ENCODE data around the gene CRACR2A.

Gene CRACR2A

DNA sequence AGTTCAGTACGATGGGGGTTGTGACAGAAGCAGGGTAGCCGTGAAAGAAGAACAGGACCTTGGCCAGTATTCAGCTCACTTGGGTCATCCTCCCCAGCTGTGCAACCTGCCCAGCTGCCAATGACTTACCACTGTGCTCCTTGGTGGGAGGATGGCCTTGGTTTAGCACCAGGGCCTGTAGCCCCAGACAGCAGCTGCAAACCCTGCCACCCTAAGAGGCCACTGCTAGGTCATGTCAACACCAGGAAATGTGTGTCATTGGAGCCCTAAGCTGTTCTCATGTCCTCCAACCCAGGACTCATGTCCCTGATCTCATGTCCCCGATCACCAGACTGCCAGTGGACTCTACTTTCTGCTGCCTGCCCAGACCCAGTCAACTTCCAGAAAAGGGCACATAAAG is 3.0 kb upstream of the CRACR2A start:
- no peak for TF ChIP-seq FOXP2 (optimal IDR thresholded peaks at IDR 0.05; ENCODE audit: borderline replicate concordance, extremely low read depth, extremely low read length, insufficient read depth)
- TF ChIP-seq POLR2AphosphoS5 (IDR thresholded peaks at IDR 0.05; ENCODE audit: low read depth, low read length), result no peak
- TF ChIP-seq, protein P1, sequence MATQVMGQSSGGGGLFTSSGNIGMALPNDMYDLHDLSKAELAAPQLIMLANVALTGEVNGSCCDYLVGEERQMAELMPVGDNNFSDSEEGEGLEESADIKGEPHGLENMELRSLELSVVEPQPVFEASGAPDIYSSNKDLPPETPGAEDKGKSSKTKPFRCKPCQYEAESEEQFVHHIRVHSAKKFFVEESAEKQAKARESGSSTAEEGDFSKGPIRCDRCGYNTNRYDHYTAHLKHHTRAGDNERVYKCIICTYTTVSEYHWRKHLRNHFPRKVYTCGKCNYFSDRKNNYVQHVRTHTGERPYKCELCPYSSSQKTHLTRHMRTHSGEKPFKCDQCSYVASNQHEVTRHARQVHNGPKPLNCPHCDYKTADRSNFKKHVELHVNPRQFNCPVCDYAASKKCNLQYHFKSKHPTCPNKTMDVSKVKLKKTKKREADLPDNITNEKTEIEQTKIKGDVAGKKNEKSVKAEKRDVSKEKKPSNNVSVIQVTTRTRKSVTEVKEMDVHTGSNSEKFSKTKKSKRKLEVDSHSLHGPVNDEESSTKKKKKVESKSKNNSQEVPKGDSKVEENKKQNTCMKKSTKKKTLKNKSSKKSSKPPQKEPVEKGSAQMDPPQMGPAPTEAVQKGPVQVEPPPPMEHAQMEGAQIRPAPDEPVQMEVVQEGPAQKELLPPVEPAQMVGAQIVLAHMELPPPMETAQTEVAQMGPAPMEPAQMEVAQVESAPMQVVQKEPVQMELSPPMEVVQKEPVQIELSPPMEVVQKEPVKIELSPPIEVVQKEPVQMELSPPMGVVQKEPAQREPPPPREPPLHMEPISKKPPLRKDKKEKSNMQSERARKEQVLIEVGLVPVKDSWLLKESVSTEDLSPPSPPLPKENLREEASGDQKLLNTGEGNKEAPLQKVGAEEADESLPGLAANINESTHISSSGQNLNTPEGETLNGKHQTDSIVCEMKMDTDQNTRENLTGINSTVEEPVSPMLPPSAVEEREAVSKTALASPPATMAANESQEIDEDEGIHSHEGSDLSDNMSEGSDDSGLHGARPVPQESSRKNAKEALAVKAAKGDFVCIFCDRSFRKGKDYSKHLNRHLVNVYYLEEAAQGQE (IDR thresholded peaks at IDR 0.05; ENCODE audit: insufficient read depth in 1 of 2, low read depth in 2 of 2, low read length in 2 of 2), result no peak
- no peak for TF ChIP-seq TAF1 (IDR thresholded peaks at IDR 0.05; ENCODE audit: borderline replicate concordance, insufficient read depth, low read length)
- TF ChIP-seq SIN3A (IDR thresholded peaks at IDR 0.05; ENCODE audit: borderline replicate concordance, insufficient read depth, low read length), result no peak

GRCh38 chr12:3753544-3754284 is 805 bp upstream of the CRACR2A start:
- TF ChIP-seq TAF1 (IDR thresholded peaks at IDR 0.05; ENCODE audit: borderline replicate concordance, insufficient read depth, low read length) (no peak), POLR2AphosphoS5 (IDR thresholded peaks at IDR 0.05; ENCODE audit: low read depth, low read length) (no peak), SIN3A (IDR thresholded peaks at IDR 0.05; ENCODE audit: borderline replicate concordance, insufficient read depth, low read length) (no peak), FOXP2 (optimal IDR thresholded peaks at IDR 0.05; ENCODE audit: borderline replicate concordance, extremely low read depth, extremely low read length, insufficient read depth) (no peak)
- TF ChIP-seq, protein P1 (IDR thresholded peaks at IDR 0.05; ENCODE audit: insufficient read depth in 1 of 2, low read depth in 2 of 2, low read length in 2 of 2), result no peak

DNA sequence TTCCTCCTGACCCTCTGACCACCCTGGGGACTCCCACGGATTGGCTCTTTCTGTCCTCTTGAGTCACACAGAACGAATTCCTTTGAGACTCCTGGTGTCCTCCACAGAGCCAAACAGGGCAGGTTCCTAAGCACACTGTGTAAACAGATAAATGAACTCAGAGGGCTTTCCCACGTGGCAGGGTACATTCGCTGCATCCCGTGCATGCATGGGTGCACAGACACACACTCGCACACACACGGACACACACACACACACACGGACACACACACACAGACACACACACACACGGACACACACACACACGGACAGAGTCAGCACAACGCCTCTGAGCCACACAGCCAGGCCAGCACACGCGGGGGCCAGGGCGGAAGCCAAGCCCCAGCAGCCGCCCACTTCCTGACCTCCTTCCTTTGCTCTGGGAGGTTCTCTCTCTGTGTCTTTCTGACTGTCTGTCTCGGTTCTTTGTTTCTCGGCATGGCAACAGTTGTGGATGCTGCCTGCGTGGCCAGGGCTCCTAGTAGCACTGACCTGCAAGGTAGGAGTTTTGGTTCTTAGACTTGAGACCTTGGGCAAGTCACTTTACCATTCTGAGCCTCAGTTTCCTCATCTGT is 706 bp downstream of the CRACR2A start:
- TF ChIP-seq SIN3A (IDR thresholded peaks at IDR 0.05; ENCODE audit: borderline replicate concordance, insufficient read depth, low read length) (peak; percentile 77; the same call in 1 of the 2 replicates), POLR2AphosphoS5 (IDR thresholded peaks at IDR 0.05; ENCODE audit: low read depth, low read length) (0 out of 2 replicates have a peak, but pooled peaks have one; percentile 68), FOXP2 (optimal IDR thresholded peaks at IDR 0.05; ENCODE audit: borderline replicate concordance, extremely low read depth, extremely low read length, insufficient read depth) (peak; percentile 96), TAF1 (IDR thresholded peaks at IDR 0.05; ENCODE audit: borderline replicate concordance, insufficient read depth, low read length) (peak; percentile 86)
- TF ChIP-seq, protein P1 (IDR thresholded peaks at IDR 0.05; ENCODE audit: insufficient read depth in 1 of 2, low read depth in 2 of 2, low read length in 2 of 2), result peak in 1 of 2 experiments; percentile 67; a peak in 1 of 4 replicates

DNA sequence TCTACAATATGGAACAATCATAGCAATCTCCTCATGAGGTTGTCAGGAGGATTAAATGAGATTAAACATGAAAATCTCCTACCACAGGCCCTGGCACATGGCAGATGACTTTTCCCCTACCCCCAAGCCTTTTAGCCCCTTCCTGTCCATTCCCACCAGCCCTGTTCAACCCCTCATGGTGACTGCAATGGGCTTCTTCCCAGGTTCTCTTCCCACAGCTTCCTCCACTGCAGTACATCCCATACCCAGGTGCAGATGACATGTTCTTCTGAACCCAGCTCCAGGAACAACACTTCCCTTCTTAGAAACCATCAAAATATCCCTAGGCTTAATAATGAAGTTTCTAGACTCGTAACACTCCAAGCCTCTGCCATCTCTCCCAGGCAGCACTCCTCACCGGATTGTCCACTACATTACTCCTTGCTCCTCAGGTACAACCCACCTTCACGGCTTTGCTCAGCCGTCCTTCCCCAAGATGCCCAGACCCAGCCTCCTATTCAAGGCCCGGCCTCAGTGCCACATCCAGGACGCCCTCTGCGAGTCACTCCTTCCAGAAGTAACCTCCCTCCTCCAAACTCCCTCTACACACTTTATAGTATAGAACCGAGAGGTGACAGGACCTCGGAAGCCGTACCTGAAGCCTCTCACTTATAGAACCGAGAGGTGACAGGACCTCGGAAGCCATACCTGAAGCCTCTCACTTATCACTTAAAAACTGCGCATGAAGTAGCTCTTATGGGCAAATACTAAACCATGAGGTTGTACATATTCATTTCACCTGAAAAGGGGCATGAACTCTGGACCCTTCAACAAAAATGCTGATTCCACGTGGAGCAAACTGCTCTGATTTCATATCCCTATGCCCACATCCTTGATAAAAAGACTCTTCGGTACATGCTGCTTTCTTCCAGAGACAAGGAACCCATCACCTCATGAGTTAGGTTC is 1.5 kb downstream of the CRACR2A start:
- TF ChIP-seq SIN3A (IDR thresholded peaks at IDR 0.05; ENCODE audit: borderline replicate concordance, insufficient read depth, low read length), result no peak
- TF ChIP-seq, protein P1 (IDR thresholded peaks at IDR 0.05; ENCODE audit: insufficient read depth in 1 of 2, low read depth in 2 of 2, low read length in 2 of 2), result no peak
- TF ChIP-seq FOXP2 (optimal IDR thresholded peaks at IDR 0.05; ENCODE audit: borderline replicate concordance, extremely low read depth, extremely low read length, insufficient read depth), result no peak
- TF ChIP-seq TAF1 (IDR thresholded peaks at IDR 0.05; ENCODE audit: borderline replicate concordance, insufficient read depth, low read length), result no peak
- no peak for TF ChIP-seq POLR2AphosphoS5 (IDR thresholded peaks at IDR 0.05; ENCODE audit: low read depth, low read length)
